Activated T-cell treated with anti-CD3 and anti-CD28 coated beads, Interleukin-2, amount 50 U/mL, for 24 hours (primary cell): ENCODE data around the gene PARD3.
"Not testable (repeated sequence)": the region's sequence is repeated elsewhere in the genome, so short reads cannot be mapped to it uniquely, and the experiment has no call there.

ENCODE experiments used
- DNase-seq: peaks from one replicate; pipeline ENCODE4 v3.0.0-alpha.2; 2020
- H3K27ac Mint-ChIP-seq: 2 replicates; pipeline ENCODE4 v1.8.0; 2020; ENCODE audit warnings: mild to moderate bottlenecking, mixed read lengths
- H3K27me3 Mint-ChIP-seq: 2 replicates; pipeline ENCODE4 v1.8.0; 2020; ENCODE audit warnings: mixed read lengths
- H3K36me3 Mint-ChIP-seq: 2 replicates; pipeline ENCODE4 v1.8.0; 2020; ENCODE audit warnings: low read depth, mixed read lengths
- H3K4me1 Mint-ChIP-seq: 2 replicates; pipeline ENCODE4 v1.8.0; 2020; ENCODE audit warnings: low read depth, mixed read lengths
- H3K4me3 Mint-ChIP-seq: 2 replicates; pipeline ENCODE4 v1.8.0; 2020; ENCODE audit warnings: mild to moderate bottlenecking, moderate library complexity, mixed read lengths
- H3K9me3 Mint-ChIP-seq: 2 replicates; pipeline ENCODE4 v1.8.0; 2020; ENCODE audit warnings: mixed read lengths

The PARD3 gene

DNA sequence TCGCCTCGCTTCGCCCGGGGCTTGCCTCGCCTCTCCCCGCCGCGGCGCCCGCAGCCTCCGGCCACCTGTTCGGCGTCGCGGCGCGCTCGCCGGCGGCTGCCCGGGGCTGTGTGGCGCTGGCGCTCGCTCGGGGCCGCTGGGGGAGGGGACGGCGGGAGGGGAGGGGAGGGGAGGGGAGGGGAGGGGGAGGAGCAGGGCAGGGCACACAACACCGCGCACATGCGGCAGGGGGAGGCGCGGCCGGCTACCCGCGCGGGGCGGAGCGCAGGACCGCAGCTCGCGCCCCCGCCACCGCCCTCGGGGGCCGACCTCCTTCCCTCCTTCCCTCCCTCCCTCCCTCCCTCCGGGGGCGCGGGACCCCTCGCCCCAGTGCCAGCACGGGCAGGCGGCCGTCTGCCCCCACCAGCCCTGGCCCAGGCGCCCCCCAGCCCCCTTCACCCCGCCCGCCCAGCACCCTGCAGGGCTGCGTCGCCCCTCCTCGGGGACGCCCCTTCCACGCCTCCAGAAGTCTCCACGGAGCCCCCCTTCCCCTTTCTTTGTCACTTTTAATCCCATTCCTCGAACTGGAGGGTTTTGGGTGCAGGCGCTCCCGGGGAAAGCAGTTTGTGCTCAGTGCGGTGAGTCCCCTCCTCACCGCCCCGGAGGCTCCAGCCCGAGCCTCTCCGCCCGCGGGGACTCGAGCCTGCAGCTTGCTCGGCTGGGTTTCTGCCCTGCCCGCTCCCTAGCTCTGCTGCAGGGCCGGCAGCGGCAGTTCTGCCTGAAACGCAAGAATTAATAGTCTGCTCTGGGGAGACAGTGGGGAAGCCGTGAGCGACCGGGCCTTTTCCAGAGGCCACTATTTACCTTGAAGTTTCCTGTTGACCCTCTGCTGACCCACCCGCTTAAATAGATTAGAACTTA, at the start of gene PARD3:
Gene PARD3, minus strand, starts transcription at position 112 of the 900 bp plus-strand sequence. CDS start 301 bp downstream, outside the sequence.
- H3K36me3 Mint-ChIP-seq = no peaks in the 10 kb centered on the region
- no peaks in the 10 kb centered on the region for H3K9me3 Mint-ChIP-seq
- DNase-seq = peak; percentile 39
- peaks cover 14% of the 10 kb centered on the region for H3K4me1 Mint-ChIP-seq
- peak within 1 kb of the TSS; percentile 64 for H3K4me3 Mint-ChIP-seq
- no peak within 1 kb of the TSS for H3K27ac Mint-ChIP-seq
- H3K27me3 Mint-ChIP-seq = peaks cover 66% of the 10 kb centered on the region

DNA sequence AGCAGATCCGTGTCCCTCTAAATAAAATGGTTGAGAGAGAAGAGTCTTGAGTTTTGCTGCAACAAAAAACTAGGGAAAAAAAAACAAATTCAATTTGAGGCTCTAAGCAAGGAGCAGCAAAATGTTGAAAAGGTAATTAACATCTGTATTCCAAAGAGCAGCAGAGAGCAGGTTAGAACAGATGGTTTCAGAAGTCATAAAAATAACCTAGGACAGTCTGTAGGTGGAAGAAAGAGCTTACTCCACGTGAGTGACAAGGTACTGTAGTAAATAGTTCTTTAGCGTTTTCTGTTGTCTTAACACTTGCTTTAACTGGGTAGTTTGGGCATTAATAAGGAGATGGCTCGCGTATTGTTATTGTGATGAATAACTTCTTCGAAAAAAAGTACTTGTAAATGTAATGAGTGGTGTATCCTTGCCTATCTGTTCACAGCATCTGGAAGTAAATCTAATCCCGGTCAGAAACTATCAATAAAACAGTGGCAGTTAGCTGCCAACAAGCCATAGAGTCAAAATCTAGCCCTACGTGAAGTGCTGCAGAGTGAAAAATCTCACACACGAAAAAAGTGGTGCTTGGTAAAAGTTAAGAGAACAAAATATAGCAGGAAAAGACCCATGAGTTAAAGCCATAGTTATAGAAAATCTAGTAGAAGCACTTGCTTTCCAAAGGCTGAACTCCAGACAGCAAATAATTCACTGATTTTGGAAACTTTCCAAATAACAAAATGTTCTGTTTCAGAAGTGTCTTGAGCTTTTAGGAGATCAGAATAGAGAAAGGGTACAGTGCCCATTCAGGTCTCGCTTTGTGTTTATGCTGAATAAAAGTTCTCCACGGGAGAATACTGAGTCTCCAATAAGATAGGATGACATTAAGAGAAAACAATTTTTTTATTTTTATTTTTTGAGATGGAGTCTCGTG, 49.3 kb upstream of the PARD3 start:
- no peaks in the 10 kb centered on the region for H3K36me3 Mint-ChIP-seq
- DNase-seq = no peak
- no peak overlapping the region for H3K4me3 Mint-ChIP-seq
- H3K9me3 Mint-ChIP-seq = no peaks in the 10 kb centered on the region
- peaks cover 8% of the 10 kb centered on the region for H3K27me3 Mint-ChIP-seq
- H3K27ac Mint-ChIP-seq = no peak overlapping the region
- H3K4me1 Mint-ChIP-seq = no peaks in the 10 kb centered on the region

GRCh38 chr10:34862892-34863291, 47.8 kb upstream of the PARD3 start:
- Mint-ChIP-seq H3K4me1 (no peaks in the 10 kb centered on the region), H3K4me3 (no peak overlapping the region), H3K36me3 (no peaks in the 10 kb centered on the region), H3K27ac (no peak overlapping the region), H3K9me3 (no peaks in the 10 kb centered on the region), H3K27me3 (peaks cover 7% of the 10 kb centered on the region)
- no peak for DNase-seq

- no peak overlapping the region for H3K4me3 Mint-ChIP-seq
- no peaks in the 10 kb centered on the region for H3K9me3 Mint-ChIP-seq
- no peak overlapping the region for H3K27ac Mint-ChIP-seq
- H3K36me3 Mint-ChIP-seq = no peaks in the 10 kb centered on the region
- peaks cover 8% of the 10 kb centered on the region for H3K27me3 Mint-ChIP-seq
- no peak for DNase-seq
- H3K4me1 Mint-ChIP-seq = no peaks in the 10 kb centered on the region
Observed at GRCh38 chr10:34861293-34862021, 46.4 kb upstream of the PARD3 start.

- peaks cover 8% of the 10 kb centered on the region for H3K27me3 Mint-ChIP-seq
- H3K4me1 Mint-ChIP-seq = no peaks in the 10 kb centered on the region
- H3K36me3 Mint-ChIP-seq = no peaks in the 10 kb centered on the region
- no peak overlapping the region for H3K4me3 Mint-ChIP-seq
- no peak overlapping the region for H3K27ac Mint-ChIP-seq
- no peak for DNase-seq
- no peaks in the 10 kb centered on the region for H3K9me3 Mint-ChIP-seq
Observed at GRCh38 chr10:34859170-34859569, 44.1 kb upstream of the PARD3 start.

GRCh38 chr10:34858003-34858402, 42.9 kb upstream of the PARD3 start:
- Mint-ChIP-seq H3K36me3 (no peaks in the 10 kb centered on the region), H3K4me3 (no peak overlapping the region), H3K9me3 (no peaks in the 10 kb centered on the region), H3K27ac (no peak overlapping the region), H3K27me3 (peaks cover 8% of the 10 kb centered on the region), H3K4me1 (no peaks in the 10 kb centered on the region)
- DNase-seq = no peak

- peaks cover 7% of the 10 kb centered on the region for H3K27me3 Mint-ChIP-seq
- H3K4me3 Mint-ChIP-seq = no peak overlapping the region
- DNase-seq = no peak
- H3K36me3 Mint-ChIP-seq = no peaks in the 10 kb centered on the region
- H3K9me3 Mint-ChIP-seq = no peaks in the 10 kb centered on the region
- no peak overlapping the region for H3K27ac Mint-ChIP-seq
- no peaks in the 10 kb centered on the region for H3K4me1 Mint-ChIP-seq
Observed at GRCh38 chr10:34854147-34854601, 39.1 kb upstream of the PARD3 start.

- H3K27ac Mint-ChIP-seq = no peak overlapping the region
- no peaks in the 10 kb centered on the region for H3K36me3 Mint-ChIP-seq
- H3K4me1 Mint-ChIP-seq = no peaks in the 10 kb centered on the region
- no peak overlapping the region for H3K4me3 Mint-ChIP-seq
- no peak for DNase-seq
- H3K9me3 Mint-ChIP-seq = no peaks in the 10 kb centered on the region
- H3K27me3 Mint-ChIP-seq = peaks cover 3% of the 10 kb centered on the region
Observed at GRCh38 chr10:34853357-34853756, 38.3 kb upstream of the PARD3 start.

- H3K27ac Mint-ChIP-seq = no peak overlapping the region
- H3K36me3 Mint-ChIP-seq = no peaks in the 10 kb centered on the region
- no peaks in the 10 kb centered on the region for H3K27me3 Mint-ChIP-seq
- DNase-seq = no peak
- no peaks in the 10 kb centered on the region for H3K9me3 Mint-ChIP-seq
- no peaks in the 10 kb centered on the region for H3K4me1 Mint-ChIP-seq
- no peak overlapping the region for H3K4me3 Mint-ChIP-seq
Observed at GRCh38 chr10:34850558-34850957, 35.5 kb upstream of the PARD3 start.

DNA sequence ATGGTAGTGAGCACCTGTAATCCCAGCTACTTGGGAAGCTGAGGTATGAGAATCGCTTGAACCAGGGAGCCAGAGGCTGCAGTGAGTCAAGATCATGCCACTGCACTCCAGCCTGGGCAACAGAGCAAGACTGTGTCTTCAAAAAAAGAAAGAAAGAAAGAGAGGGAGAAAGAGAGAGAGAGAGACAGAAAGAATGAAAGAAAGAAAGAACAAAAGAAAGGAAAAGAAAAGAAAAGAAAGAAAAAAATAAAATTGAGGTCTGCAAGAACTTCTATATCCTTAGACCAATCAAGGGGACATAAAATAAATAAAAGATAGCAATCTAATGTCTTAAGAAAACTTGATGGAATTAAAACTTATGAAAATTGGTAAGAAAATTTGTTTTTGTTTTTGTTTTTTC, 34.9 kb upstream of the PARD3 start:
- H3K9me3 Mint-ChIP-seq = no peaks in the 10 kb centered on the region
- H3K4me1 Mint-ChIP-seq = no peaks in the 10 kb centered on the region
- no peak overlapping the region for H3K27ac Mint-ChIP-seq
- no peak overlapping the region for H3K4me3 Mint-ChIP-seq
- H3K36me3 Mint-ChIP-seq = no peaks in the 10 kb centered on the region
- H3K27me3 Mint-ChIP-seq = no peaks in the 10 kb centered on the region
- no peak for DNase-seq

DNA sequence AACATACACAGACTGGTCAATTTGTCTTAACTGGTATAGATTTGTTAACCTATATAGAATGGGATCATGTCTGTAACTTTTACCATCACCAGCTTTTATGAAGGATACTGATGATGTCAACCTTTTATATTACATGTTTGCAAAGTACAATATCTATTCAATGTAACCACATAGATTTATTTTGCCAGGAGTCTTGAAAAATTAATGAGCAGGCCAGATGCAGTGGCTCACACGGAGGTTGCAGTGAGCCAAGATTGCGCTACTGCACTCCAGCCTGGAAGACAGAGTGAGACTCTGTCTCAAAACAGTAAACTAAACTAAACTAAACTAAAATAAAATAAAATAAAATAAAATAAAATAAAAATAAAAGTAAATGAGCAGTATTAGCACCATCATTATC, 30.0 kb upstream of the PARD3 start:
- Mint-ChIP-seq H3K4me3 (no peak overlapping the region), H3K9me3 (no peaks in the 10 kb centered on the region), H3K27me3 (peaks cover 2% of the 10 kb centered on the region), H3K27ac (no peak overlapping the region), H3K4me1 (no peaks in the 10 kb centered on the region), H3K36me3 (no peaks in the 10 kb centered on the region)
- DNase-seq = no peak

DNA sequence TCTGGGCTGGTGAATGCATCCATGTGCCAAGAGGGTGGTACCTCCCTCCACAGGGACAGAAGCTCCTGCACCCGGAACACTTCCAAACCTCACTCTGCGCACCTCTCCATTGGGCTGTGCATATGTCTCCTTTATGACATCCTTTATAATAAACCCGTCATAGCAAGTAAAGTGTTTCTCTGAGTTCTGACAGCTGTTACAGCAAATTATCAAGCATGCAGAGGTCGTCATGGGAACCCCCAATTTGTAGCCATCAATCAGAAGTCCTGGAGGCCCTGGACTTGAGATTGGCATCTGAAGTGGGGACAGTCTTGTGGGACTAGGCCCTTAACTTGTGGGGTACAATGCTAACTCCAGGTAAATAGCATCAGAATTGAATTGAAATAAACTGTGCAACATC, 29.4 kb upstream of the PARD3 start:
- DNase-seq = no peak
- H3K27ac Mint-ChIP-seq = no peak overlapping the region
- H3K4me3 Mint-ChIP-seq = no peak overlapping the region
- no peaks in the 10 kb centered on the region for H3K36me3 Mint-ChIP-seq
- no peaks in the 10 kb centered on the region for H3K9me3 Mint-ChIP-seq
- H3K27me3 Mint-ChIP-seq = peaks cover 2% of the 10 kb centered on the region
- H3K4me1 Mint-ChIP-seq = no peaks in the 10 kb centered on the region

- H3K9me3 Mint-ChIP-seq, H3K4me1 Mint-ChIP-seq, DNase-seq, H3K27me3 Mint-ChIP-seq, H3K36me3 Mint-ChIP-seq, H3K4me3 Mint-ChIP-seq, H3K27ac Mint-ChIP-seq: not testable (repeated sequence)
Observed at GRCh38 chr10:34843470-34843869, 28.4 kb upstream of the PARD3 start.

- no peak overlapping the region for H3K4me3 Mint-ChIP-seq
- H3K27me3 Mint-ChIP-seq = peaks cover 2% of the 10 kb centered on the region
- no peak for DNase-seq
- H3K36me3 Mint-ChIP-seq = no peaks in the 10 kb centered on the region
- no peaks in the 10 kb centered on the region for H3K9me3 Mint-ChIP-seq
- no peak overlapping the region for H3K27ac Mint-ChIP-seq
- H3K4me1 Mint-ChIP-seq = no peaks in the 10 kb centered on the region
Observed at GRCh38 chr10:34838366-34838900, 23.3 kb upstream of the PARD3 start.
